GM19372 (cell line): ENCODE results near the gene TNFRSF21.
"Not testable (repeated sequence)": the region's sequence is repeated elsewhere in the genome, so short reads cannot be mapped to it uniquely, and the experiment has no call there.

Experiments
- ATAC-seq: cut with Tn5 transposase; IDR thresholded peaks from one replicate; pipeline ENCODE4 v1.9.1; 2021; ENCODE audit warnings: mild to moderate bottlenecking, low read depth, moderate library complexity; ENCODE audit not compliant: unreplicated experiment

The TNFRSF21 gene

GRCh38 chr6:47290124-47290834 lies 19.4 kb downstream of the TNFRSF21 start:
- ATAC-seq: no peak

- ATAC-seq: no peak
Measured at GRCh38 chr6:47288267-47289090, 21.2 kb downstream of the TNFRSF21 start.

GRCh38 chr6:47286301-47286700 lies 23.4 kb downstream of the TNFRSF21 start:
- ATAC-seq: no peak

GRCh38 chr6:47283993-47284392 lies 25.7 kb downstream of the TNFRSF21 start:
- ATAC-seq: no peak

GRCh38 chr6:47278545-47278944 lies 31.2 kb downstream of the TNFRSF21 start:
- no peak for ATAC-seq

- ATAC-seq: no peak
Measured at GRCh38 chr6:47277702-47278101, 32.0 kb downstream of the TNFRSF21 start.

- no peak for ATAC-seq
Measured at GRCh38 chr6:47276377-47276776, 33.3 kb downstream of the TNFRSF21 start.

- ATAC-seq: no peak
Measured at GRCh38 chr6:47275640-47276039, 34.1 kb downstream of the TNFRSF21 start.

- ATAC-seq: not testable (repeated sequence)
Measured at GRCh38 chr6:47275132-47275531, 34.6 kb downstream of the TNFRSF21 start.

- no peak for ATAC-seq
Measured at GRCh38 chr6:47268572-47269187, 41.0 kb downstream of the TNFRSF21 start.

GRCh38 chr6:47267301-47267700 lies 42.4 kb downstream of the TNFRSF21 start:
- no peak for ATAC-seq

GRCh38 chr6:47265971-47266370 lies 43.7 kb downstream of the TNFRSF21 start:
- no peak for ATAC-seq

- ATAC-seq: no peak
Measured at GRCh38 chr6:47264775-47265184, 44.9 kb downstream of the TNFRSF21 start.

- ATAC-seq: no peak
Measured at GRCh38 chr6:47263268-47263667, 46.4 kb downstream of the TNFRSF21 start.

GRCh38 chr6:47262231-47262630 lies 47.5 kb downstream of the TNFRSF21 start:
- ATAC-seq: no peak

- no peak for ATAC-seq
Measured at GRCh38 chr6:47261191-47261590, 48.5 kb downstream of the TNFRSF21 start.

GRCh38 chr6:47260021-47260420 lies 49.7 kb downstream of the TNFRSF21 start:
- ATAC-seq: no peak

GRCh38 chr6:47258724-47259347 lies 50.9 kb downstream of the TNFRSF21 start:
- no peak for ATAC-seq

- no peak for ATAC-seq
Measured at GRCh38 chr6:47256981-47257730, 52.5 kb downstream of the TNFRSF21 start.

GRCh38 chr6:47256361-47256760 lies 53.3 kb downstream of the TNFRSF21 start:
- ATAC-seq: no peak
